HEK293 (cell line): ENCODE results near the gene RNF223.

Experiments used
- CTCF ChIA-PET: fragments of 350-600 bp; formaldehyde crosslinking; extraction: SDS; loops from one replicate; lab custom pipeline; 2021; ENCODE audit warnings: antibody characterized with exemption; lab: Yijun Ruan, JAX
- POLR2A ChIA-PET: fragments of 300-600 bp; formaldehyde crosslinking; extraction: SDS; loops from one replicate; lab custom pipeline; 2020; ENCODE audit warnings: antibody characterized with exemption, inconsistent platforms; lab: Yijun Ruan, JAX
- H3K27ac ChIP-seq: fragments of 200-500 bp; sonication (Bioruptor generic); 2 replicates; pipeline ENCODE4 v1.5.1; 2014; ENCODE audit warnings: low read depth, low read length, control low read depth, inconsistent platforms; ENCODE audit errors: extremely low read depth
- H3K36me3 ChIP-seq, 2 experiments: fragments of 200-500 bp in 1 of 2; sonication (Bioruptor generic) in 1 of 2; 1 replicate in 1 of 2; 2 replicates in 1 of 2; pipeline ENCODE4 v1.5.1; 2014 to 2017; ENCODE audit warnings: inconsistent platforms in 2 of 2, low read length in 2 of 2; ENCODE audit not compliant: control insufficient read depth in 2 of 2, insufficient read depth in 1 of 2
- H3K4me1 ChIP-seq: fragments of 200-500 bp; sonication (Bioruptor generic); 2 replicates; pipeline ENCODE4 v1.5.1; 2014; ENCODE audit warnings: mild to moderate bottlenecking, low read length, inconsistent platforms; ENCODE audit not compliant: control insufficient read depth, insufficient read depth
- H3K4me3 ChIP-seq: 2 replicates; pipeline ENCODE4 v1.5.1; 2011; ENCODE audit warnings: low read depth, mild to moderate bottlenecking, control low read depth, low read length, moderate library complexity
- H3K9me3 ChIP-seq: fragments of 200-500 bp; sonication (Bioruptor generic); 2 replicates; pipeline ENCODE4 v1.5.1; 2014; ENCODE audit warnings: low read depth, low read length, inconsistent platforms; ENCODE audit not compliant: control insufficient read depth, insufficient read depth
- HIC1 ChIP-seq: fragments of 450-650 bp; formaldehyde crosslinking; IDR thresholded peaks from 2 replicates; pipeline ENCODE4 v1.5.1; 2016; ENCODE audit warnings: missing biosample characterization, missing genetic modification characterization
- HOXD13 ChIP-seq: sonication (generic); formaldehyde crosslinking; IDR thresholded peaks from 2 replicates; pipeline ENCODE4 v1.8.0; 2022; ENCODE audit warnings: missing genetic modification reagents, borderline replicate concordance
- KLF1 ChIP-seq: fragments of 450-650 bp; formaldehyde crosslinking; IDR thresholded peaks from 2 replicates; pipeline ENCODE4 v1.5.1; 2016; ENCODE audit warnings: missing biosample characterization, missing genetic modification characterization
- PBX3 ChIP-seq: sonication (generic); formaldehyde crosslinking; IDR thresholded peaks from 2 replicates; pipeline ENCODE4 v1.8.1; 2022; ENCODE audit warnings: mild to moderate bottlenecking, moderate library complexity, missing genetic modification reagents
- PRDM4 ChIP-seq: fragments of 450-650 bp; formaldehyde crosslinking; IDR thresholded peaks from 2 replicates; pipeline ENCODE4 v1.5.1; 2017; ENCODE audit warnings: missing biosample characterization, missing genetic modification characterization
- REST ChIP-seq: fragments of 450-650 bp; formaldehyde crosslinking; IDR thresholded peaks from 2 replicates; pipeline ENCODE4 v1.5.1; 2016; ENCODE audit warnings: missing biosample characterization, missing genetic modification characterization
- SETDB1 ChIP-seq: IDR thresholded peaks from one replicate; pipeline ENCODE4 v1.6.1; 2017; ENCODE audit warnings: mild to moderate bottlenecking, low read length, moderate library complexity, mixed read lengths; ENCODE audit not compliant: insufficient read length
- SP3 ChIP-seq: fragments of 450-650 bp; formaldehyde crosslinking; IDR thresholded peaks from 2 replicates; pipeline ENCODE4 v1.5.1; 2016; ENCODE audit warnings: missing biosample characterization, missing genetic modification characterization
- ZFHX2 ChIP-seq: fragments of 450-650 bp; formaldehyde crosslinking; conservative IDR thresholded peaks from 2 replicates; pipeline ENCODE4 v1.5.1; 2016; ENCODE audit warnings: missing biosample characterization, missing genetic modification characterization
- ZNF132 ChIP-seq: fragments of 450-650 bp; formaldehyde crosslinking; IDR thresholded peaks from 2 replicates; pipeline ENCODE4 v1.5.1; 2017; ENCODE audit warnings: missing biosample characterization, missing genetic modification characterization, borderline replicate concordance
- ZNF426 ChIP-seq: fragments of 450-650 bp; formaldehyde crosslinking; IDR thresholded peaks from 2 replicates; pipeline ENCODE4 v1.5.1; 2017; ENCODE audit warnings: missing biosample characterization, missing genetic modification characterization, mild to moderate bottlenecking, inconsistent platforms, moderate library complexity
- ZNF449 ChIP-seq: fragments of 450-650 bp; formaldehyde crosslinking; IDR thresholded peaks from 2 replicates; pipeline ENCODE4 v1.5.1; 2017; ENCODE audit warnings: missing biosample characterization, mild to moderate bottlenecking, missing genetic modification characterization, moderate library complexity
- ZNF501 ChIP-seq: fragments of 450-650 bp; formaldehyde crosslinking; IDR thresholded peaks from 2 replicates; pipeline ENCODE4 v1.5.1; 2016; ENCODE audit warnings: missing biosample characterization, missing genetic modification characterization
- ZNF623 ChIP-seq: fragments of 450-650 bp; formaldehyde crosslinking; IDR thresholded peaks from 2 replicates; pipeline ENCODE4 v1.5.1; 2016; ENCODE audit warnings: missing biosample characterization, missing genetic modification characterization
- ZSCAN4 ChIP-seq: fragments of 450-650 bp; formaldehyde crosslinking; IDR thresholded peaks from 2 replicates; pipeline ENCODE4 v1.5.1; 2017; ENCODE audit warnings: missing biosample characterization, missing genetic modification characterization

Gene RNF223

GRCh38 chr1:1038694-1039093, 35.4 kb downstream of the RNF223 start (continued):
- no peak for TF ChIP-seq ZNF132 (tag by site-specific recombination)

- no peaks in the 10 kb centered on the region for H3K4me1 ChIP-seq
These were observed 36.5 kb downstream of the RNF223 start for GRCh38 chr1:1037366-1038327.

GRCh38 chr1:1035291-1035943, 38.7 kb downstream of the RNF223 start:
- Histone ChIP-seq H3K36me3 (peaks cover 0 to 24% of the 10 kb centered on the region in 2 experiments; a peak in 1 of 3 replicates), H3K9me3 (no peaks in the 10 kb centered on the region), H3K4me3 (no peak overlapping the region), H3K4me1 (no peaks in the 10 kb centered on the region), H3K27ac (no peak overlapping the region)
- POLR2A ChIA-PET = no interaction called here
- CTCF ChIA-PET = interaction anchor here (0.6 kb wide), 1 partner anchor 20 kb away, joined by 3 read pairs; no protein-coding TSS in a partner anchor
- TF ChIP-seq REST (tag by site-specific recombination) = peak; percentile 71
- no peak for TF ChIP-seq ZSCAN4 (tag by site-specific recombination)
- TF ChIP-seq PBX3 (CRISPR knock-in tag) = no peak
- TF ChIP-seq ZNF449 (tag by site-specific recombination) = no peak
- no peak for TF ChIP-seq KLF1 (tag by site-specific recombination)
- no peak for TF ChIP-seq HOXD13 (CRISPR knock-in tag)
- TF ChIP-seq HIC1 = no peak

More at GRCh38 chr1:1037366-1038327, 36.5 kb downstream of the RNF223 start:
- CTCF ChIA-PET = interaction anchor here (0.5 to 0.9 kb wide), 3 partner anchors 26 to 1026 kb away, joined by 3 to 4 read pairs (median 3); no protein-coding TSS in a partner anchor
- no peak overlapping the region for H3K27ac ChIP-seq
- H3K36me3 ChIP-seq = peaks cover 0 to 32% of the 10 kb centered on the region in 2 experiments; a peak in 1 of 3 replicates
- TF ChIP-seq ZFHX2 (tag by site-specific recombination) (peak; percentile 36; the same call in 1 of the 2 replicates), SP3 (tag by site-specific recombination) (no peak), ZNF501 (tag by site-specific recombination) (no peak), PRDM4 (tag by site-specific recombination) (no peak), SETDB1 (no peak), ZNF623 (tag by site-specific recombination) (no peak), ZNF426 (no peak)
- TF ChIP-seq, all 188 proteins: peak for 1
- Histone ChIP-seq H3K4me3 (no peak overlapping the region), H3K9me3 (no peaks in the 10 kb centered on the region)
- POLR2A ChIA-PET = interaction anchor here (0.6 kb wide), 1 partner anchor 36 kb away, joined by 3 read pairs; no protein-coding TSS in a partner anchor
